Right forelimb (tissue), 1 donor: ENCODE results near the gene PRKCE.
"Not testable (repeated sequence)": the region's sequence is repeated elsewhere in the genome, so short reads cannot be mapped to it uniquely, and the experiment has no call there.

Experiments
- DNase-seq: peaks from one replicate; pipeline ENCODE4 v3.0.0-alpha.2; 2018

The PRKCE gene

GRCh38 chr2:45895241-45895861, 243.9 kb downstream of the PRKCE start:
- DNase-seq = no peak

GRCh38 chr2:45896311-45896710, 244.8 kb downstream of the PRKCE start:
- no peak for DNase-seq

- no peak for DNase-seq
These were observed 246.4 kb downstream of the PRKCE start for GRCh38 chr2:45897842-45898241.

DNA sequence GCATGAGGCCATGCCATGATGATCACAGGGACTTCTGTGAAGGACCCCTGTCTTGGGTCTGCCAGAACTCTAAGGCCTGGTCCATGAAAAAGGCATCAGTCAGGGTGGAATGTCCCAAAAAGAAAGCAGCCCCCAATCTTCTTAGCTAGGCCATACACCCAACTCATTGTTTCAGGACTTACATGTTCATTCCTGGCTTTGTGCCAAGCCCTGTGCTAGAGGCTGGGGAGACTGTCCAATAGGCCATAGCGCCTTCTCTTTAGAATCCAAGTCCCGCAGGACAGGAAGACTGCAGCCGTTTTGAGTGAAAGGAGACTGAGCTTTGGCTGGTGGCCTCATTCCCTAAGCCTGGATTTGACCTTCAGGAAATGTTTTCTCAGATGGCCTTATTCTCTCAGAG, 247.3 kb downstream of the PRKCE start:
- no peak for DNase-seq

GRCh38 chr2:45899926-45900325, 248.5 kb downstream of the PRKCE start:
- DNase-seq = no peak

- DNase-seq = peak; percentile 55
These were observed 250.1 kb downstream of the PRKCE start for GRCh38 chr2:45901468-45902032.

DNA sequence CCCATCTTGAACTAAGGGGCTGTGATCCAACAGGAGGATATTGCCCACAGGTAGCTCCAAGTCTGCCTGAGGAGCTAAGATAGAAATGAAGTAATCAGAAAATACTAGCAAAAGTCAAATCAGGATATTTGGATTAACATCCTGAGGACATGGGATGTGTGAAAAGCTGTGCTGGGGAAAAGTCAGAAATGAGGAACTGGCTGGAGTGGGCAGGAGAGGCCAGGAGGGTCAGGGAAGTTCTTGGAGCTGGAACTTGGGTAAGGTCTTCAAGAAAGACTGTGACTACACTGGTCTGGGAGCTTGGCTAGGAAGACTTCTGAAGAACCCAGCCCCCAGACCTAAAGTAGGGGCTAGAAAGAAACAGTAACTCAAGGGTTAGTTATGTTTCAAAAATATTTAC, 250.9 kb downstream of the PRKCE start:
- no peak for DNase-seq

- no peak for DNase-seq
These were observed 251.4 kb downstream of the PRKCE start for GRCh38 chr2:45902781-45903375.

DNA sequence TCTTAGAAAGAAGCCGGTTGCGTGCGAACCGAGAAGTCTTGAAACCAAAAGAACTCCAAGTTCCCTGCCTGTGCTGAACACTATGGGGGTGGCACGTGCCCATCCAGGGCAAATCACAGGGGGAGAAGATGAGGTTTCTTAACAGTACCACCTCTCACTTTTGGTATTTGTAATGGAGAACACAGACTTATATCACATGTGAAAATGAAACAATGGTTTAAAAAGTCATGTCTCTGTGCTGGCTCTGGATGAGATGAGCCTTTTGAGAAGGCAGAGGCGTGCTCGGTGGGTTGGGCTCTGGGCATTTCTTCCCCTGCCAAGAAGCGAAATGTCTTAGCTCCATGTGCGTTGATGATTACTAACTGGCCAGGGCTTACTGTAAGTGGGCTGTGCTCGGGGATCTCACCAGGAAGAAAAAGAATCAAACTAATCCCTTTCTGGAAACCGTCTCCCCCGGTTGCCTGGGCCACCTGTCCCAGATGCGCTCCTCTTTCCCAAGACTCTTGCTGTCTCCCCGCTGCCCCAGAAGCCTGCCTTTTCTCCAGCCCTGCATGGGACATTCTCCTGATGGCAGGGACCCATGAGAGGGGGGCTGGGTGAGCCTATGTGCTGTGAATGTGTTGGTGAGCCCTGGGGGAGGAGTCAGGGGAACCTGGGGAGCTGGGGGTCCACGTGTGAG, 252.9 kb downstream of the PRKCE start:
- no peak for DNase-seq

- DNase-seq = no peak
These were observed 253.6 kb downstream of the PRKCE start for GRCh38 chr2:45904946-45905631.

- no peak for DNase-seq
These were observed 254.1 kb downstream of the PRKCE start for GRCh38 chr2:45905632-45905958.

- no peak for DNase-seq
These were observed 256.1 kb downstream of the PRKCE start for GRCh38 chr2:45907592-45907991.

GRCh38 chr2:45908316-45909170, 257.1 kb downstream of the PRKCE start:
- no peak for DNase-seq

- DNase-seq = no peak
These were observed 257.7 kb downstream of the PRKCE start for GRCh38 chr2:45909171-45909565.

DNA sequence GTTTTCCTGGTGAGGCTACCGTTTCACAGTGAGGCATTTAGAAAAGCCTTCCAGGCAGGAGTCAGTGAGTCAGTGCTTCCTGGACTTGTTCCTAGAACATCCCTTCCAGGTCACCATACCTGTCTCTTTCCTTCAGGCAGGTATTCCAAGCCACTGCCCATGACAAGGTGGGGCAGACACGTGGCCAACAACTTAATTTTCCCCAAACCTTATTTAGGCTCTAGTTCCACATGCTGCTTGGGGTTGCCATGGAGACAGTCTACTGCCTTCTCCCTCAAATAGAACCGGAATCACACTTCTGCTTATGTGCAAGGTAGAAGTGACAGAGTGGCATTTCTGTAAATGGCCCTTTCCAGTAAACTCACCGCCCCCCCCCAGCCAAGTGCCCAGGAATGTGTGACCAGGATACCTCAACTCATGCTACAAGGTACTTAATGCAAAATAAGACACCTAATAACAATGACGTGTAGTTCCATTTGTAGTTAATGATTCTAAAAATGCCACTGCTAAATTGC, 258.3 kb downstream of the PRKCE start:
- no peak for DNase-seq

DNA sequence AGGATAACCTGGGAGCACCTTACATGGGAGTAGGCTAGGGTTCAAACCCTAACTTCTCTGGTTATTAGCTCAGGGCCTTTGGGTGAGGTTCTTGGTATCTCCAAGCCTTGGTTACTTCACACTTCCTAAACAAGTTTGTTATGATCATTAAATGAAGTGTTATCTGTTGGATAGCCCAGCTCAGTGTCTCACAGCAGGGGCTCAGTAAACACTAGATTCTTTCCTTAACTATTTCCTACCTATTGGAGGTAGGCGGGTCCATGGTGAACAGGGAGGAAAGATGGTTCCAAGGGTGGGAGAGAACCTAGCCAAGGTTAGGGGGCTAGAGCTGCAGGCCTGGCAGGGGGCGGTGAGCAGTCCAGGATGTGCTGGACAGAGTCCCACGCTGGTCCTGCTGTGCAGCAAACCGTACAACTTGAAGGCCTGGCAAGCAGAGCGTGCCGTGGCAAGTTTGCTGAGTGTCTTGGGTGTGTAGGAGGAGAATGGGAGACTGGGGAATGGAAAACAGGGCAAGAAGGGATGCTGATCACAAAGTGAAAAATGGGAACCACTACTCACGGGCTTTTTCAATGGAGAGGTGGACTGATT, 259.1 kb downstream of the PRKCE start:
- DNase-seq = no peak

DNA sequence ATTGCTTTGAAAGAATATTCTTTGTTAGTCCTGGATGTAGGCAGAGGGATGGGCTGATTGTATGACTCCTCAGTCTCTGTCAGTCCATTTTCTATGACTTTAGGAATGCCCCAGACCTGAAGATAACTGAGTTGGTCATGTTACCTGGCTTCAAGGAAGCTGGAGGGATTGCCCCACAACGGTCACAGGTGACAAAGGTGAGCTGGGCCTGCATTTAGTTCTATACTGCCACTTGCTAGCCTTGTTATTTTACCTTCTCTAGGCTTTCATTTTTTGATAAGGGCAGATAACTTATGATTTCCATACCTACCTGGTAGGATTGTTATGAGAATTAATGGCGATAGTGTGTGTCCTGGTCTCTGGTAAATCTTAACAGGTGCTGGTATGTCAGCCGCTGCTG, 260.1 kb downstream of the PRKCE start:
- no peak for DNase-seq

DNA sequence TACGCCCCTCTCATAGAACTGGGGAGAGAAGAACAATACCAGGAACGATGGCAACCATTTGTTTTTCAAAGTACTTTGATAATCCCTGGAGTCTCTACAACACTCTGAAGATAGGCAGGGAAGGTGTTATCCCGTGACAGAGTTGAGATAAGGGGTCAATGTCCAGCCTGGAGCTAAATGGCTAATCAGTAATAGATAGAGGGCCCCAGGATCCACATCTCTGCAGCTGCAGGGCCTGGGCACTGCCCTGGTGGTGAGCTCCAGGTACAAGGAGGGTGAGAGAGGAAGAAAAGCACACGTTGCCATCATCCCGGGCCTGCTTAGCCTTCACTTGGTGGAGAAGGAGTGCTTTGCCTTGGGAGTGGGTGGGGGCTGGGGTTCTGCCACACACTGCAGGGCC, 260.6 kb downstream of the PRKCE start:
- no peak for DNase-seq

DNA sequence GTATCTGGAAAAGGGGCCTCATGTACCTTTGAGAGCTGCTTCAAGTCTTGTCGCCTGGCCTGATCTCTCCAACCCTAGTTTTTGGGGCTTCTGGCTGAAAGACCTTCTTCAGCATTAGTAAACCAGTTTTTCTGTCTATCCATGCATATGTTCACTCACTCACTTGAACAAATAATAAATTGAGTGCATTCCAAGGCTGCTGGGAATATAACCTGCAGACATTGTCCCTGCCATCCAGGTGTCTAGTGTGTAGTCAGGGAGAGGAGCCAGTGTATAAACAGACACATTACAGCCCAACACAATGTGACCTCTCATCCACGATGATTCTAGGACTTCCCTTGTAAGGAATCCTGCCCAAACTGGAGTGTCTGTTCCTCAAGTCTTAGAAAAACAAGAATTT, 262.1 kb downstream of the PRKCE start:
- no peak for DNase-seq

- DNase-seq = no peak
These were observed 264.0 kb downstream of the PRKCE start for GRCh38 chr2:45915523-45915922.

DNA sequence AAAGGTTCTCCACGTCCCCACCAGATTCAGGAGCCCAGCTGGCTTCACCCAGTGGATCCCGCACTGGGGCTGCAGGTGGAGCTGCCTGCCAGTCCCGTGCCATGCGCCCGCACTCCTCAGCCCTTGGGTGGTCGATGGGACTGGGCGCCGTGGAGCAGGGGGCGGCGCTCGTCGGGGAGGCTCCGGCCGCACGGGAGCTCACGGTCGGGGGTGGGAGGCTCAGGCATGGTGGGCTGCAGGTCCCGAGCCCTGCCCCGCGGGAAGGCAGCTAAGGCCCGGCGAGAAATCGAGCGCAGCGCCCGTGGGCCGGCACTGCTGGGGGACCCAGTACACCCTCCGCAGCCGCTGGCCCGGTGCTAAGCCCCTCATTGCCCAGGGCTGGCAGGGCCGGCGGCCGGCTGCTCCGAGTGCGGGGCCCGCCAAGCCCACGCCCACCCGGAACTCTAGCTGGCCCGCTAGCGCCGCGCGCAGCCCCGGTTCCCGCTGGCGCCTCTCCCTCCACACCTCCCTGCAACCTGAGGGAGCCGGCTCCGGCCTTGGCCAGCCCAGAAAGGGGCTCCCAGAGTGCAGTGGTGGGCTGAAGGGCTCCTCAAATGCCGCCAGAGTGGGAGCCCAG, 266.2 kb downstream of the PRKCE start:
- not testable (repeated sequence) for DNase-seq
